Measurements from ENCODE around the gene DLG4.
A peak's percentile ranks its signal among the peaks of the same experiment; 100 is the strongest.

Gene DLG4

DNA sequence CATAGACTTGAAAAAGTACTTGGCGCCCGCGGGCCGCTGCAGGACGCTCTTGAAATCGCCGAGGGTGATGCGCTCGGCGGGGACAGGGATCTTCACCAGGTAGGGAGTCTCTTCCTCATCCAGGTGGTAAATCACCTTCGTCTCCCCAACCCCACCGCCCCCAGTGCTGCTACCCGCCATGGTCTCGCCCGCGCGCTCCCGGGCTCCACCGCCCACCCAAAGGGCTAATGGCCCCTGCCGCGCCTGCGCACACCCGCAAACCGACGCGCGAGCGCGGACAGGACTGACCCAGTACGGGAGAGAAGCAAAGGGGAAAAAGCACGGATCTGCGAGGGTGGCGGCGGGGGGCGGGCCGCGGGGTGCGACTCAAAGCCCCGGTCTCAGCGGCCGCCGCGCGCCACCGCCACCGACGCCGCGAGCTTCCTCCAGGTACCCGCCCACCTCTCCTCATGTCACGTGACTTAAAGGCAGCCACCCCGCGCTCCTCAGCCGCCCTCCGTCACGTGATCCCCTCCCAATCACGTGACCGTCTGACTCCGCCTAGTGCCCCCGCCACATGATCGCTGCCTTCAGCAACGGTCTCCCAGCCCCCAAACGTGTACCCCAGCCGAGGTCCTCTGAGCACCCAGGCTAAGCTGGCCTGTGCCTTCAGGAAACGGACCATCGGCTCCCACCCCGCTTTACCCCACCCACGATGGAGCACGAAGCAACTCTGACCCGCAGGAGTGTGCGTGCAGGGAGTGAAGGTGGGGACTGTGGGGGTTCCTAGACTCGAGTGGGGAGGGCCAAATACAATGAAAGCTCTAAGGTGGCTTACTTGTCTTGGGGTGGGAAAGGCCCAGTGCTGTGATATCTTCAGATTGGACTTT, 14.7 kb upstream of the DLG4 start, which contains the start of gene DVL2:
Gene DVL2 (minus strand): TSS at position 435 of the 869 bp plus-strand sequence. CDS start 255 bp downstream, at position 180.
- Histone ChIP-seq H3K36me3 (ENCODE audit: insufficient read depth) (no peaks in the 10 kb centered on the region), H3K4me1 (ENCODE audit: low read depth, poor library complexity, severe bottlenecking) (no peaks in the 10 kb centered on the region), H3K4me3 (IDR thresholded peaks at IDR 0.05; ENCODE audit: insufficient read depth, low read depth, low read length) (no peak within 1 kb of the TSS), H3K27ac (no peak within 1 kb of the TSS), H3K79me2 (ENCODE audit: insufficient read depth, low read depth) (no peaks in the 10 kb centered on the region), H3K4me2 (peak within 1 kb of the TSS; percentile 25; the same call in 1 of the 2 replicates), H3K9ac (peak within 1 kb of the TSS; percentile 15; the same call in 1 of the 2 replicates), H4K20me1 (ENCODE audit: insufficient read depth) (no peaks in the 10 kb centered on the region), H2AFZ (ENCODE audit: low read depth) (no peak within 1 kb of the TSS), H3K27me3 (ENCODE audit: insufficient read depth, low read depth) (no peaks in the 10 kb centered on the region)
- TF ChIP-seq CTCF (conservative IDR thresholded peaks at IDR 0.05; ENCODE audit: low read depth, low read length): no peak

DNA sequence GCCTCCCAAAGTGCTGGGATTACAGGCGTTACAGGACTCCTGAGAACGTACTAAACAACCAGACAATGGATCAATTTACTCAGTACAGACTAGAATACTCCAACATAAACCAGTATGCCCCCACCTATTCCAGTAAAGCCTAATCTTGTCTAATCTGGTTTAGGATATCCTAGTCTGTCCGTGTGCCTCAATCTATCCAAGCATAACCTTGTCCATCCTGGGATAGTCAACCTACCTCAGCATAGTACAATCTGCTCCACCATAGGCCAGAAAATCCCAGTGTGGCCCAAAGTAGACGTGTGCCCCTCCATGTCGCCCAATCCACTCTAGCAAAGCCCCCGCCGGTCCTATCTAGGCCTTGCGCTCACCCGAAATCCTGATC, 14.1 kb upstream of the DLG4 start:
- H3K36me3 ChIP-seq (ENCODE audit: insufficient read depth): no peaks in the 10 kb centered on the region
- no peak overlapping the region for H3K27ac ChIP-seq
- peak overlapping the region; percentile 15; the same call in 1 of the 2 replicates for H3K9ac ChIP-seq
- no peaks in the 10 kb centered on the region for H3K27me3 ChIP-seq (ENCODE audit: insufficient read depth, low read depth)
- no peak overlapping the region; the same call in 1 of the 2 replicates for H3K4me2 ChIP-seq
- H3K4me3 ChIP-seq (IDR thresholded peaks at IDR 0.05; ENCODE audit: insufficient read depth, low read depth, low read length): no peak overlapping the region
- H4K20me1 ChIP-seq (ENCODE audit: insufficient read depth): no peaks in the 10 kb centered on the region
- no peak overlapping the region for H2AFZ ChIP-seq (ENCODE audit: low read depth)
- no peaks in the 10 kb centered on the region for H3K79me2 ChIP-seq (ENCODE audit: insufficient read depth, low read depth)
- no peak for TF ChIP-seq CTCF (conservative IDR thresholded peaks at IDR 0.05; ENCODE audit: low read depth, low read length)
- no peaks in the 10 kb centered on the region for H3K4me1 ChIP-seq (ENCODE audit: low read depth, poor library complexity, severe bottlenecking)

GRCh38 chr17:7232114-7232513, 12.5 kb upstream of the DLG4 start:
- H3K36me3 ChIP-seq (ENCODE audit: insufficient read depth): no peaks in the 10 kb centered on the region
- H3K4me1 ChIP-seq (ENCODE audit: low read depth, poor library complexity, severe bottlenecking): no peaks in the 10 kb centered on the region
- TF ChIP-seq CTCF (conservative IDR thresholded peaks at IDR 0.05; ENCODE audit: low read depth, low read length): no peak
- H3K27ac ChIP-seq: no peak overlapping the region
- no peaks in the 10 kb centered on the region for H3K79me2 ChIP-seq (ENCODE audit: insufficient read depth, low read depth)
- H3K4me2 ChIP-seq: no peak overlapping the region
- H3K27me3 ChIP-seq (ENCODE audit: insufficient read depth, low read depth): no peaks in the 10 kb centered on the region
- H3K4me3 ChIP-seq (IDR thresholded peaks at IDR 0.05; ENCODE audit: insufficient read depth, low read depth, low read length): no peak overlapping the region
- H4K20me1 ChIP-seq (ENCODE audit: insufficient read depth): no peaks in the 10 kb centered on the region
- H2AFZ ChIP-seq (ENCODE audit: low read depth): no peak overlapping the region
- no peak overlapping the region for H3K9ac ChIP-seq

GRCh38 chr17:7229504-7229903, 9.9 kb upstream of the DLG4 start:
- no peaks in the 10 kb centered on the region for H3K36me3 ChIP-seq (ENCODE audit: insufficient read depth)
- no peaks in the 10 kb centered on the region for H4K20me1 ChIP-seq (ENCODE audit: insufficient read depth)

More at GRCh38 chr17:7229504-7229903, 9.9 kb upstream of the DLG4 start:
- Histone ChIP-seq H3K4me1 (ENCODE audit: low read depth, poor library complexity, severe bottlenecking) (no peaks in the 10 kb centered on the region), H3K9ac (no peak overlapping the region), H3K4me2 (no peak overlapping the region), H3K4me3 (IDR thresholded peaks at IDR 0.05; ENCODE audit: insufficient read depth, low read depth, low read length) (no peak overlapping the region), H2AFZ (ENCODE audit: low read depth) (no peak overlapping the region), H3K79me2 (ENCODE audit: insufficient read depth, low read depth) (no peaks in the 10 kb centered on the region), H3K27me3 (ENCODE audit: insufficient read depth, low read depth) (no peaks in the 10 kb centered on the region), H3K27ac (no peak overlapping the region)
- TF ChIP-seq CTCF (conservative IDR thresholded peaks at IDR 0.05; ENCODE audit: low read depth, low read length): no peak
